ENCODE measurements around the gene MCM3AP.

- TF ChIP-seq, protein P1, sequence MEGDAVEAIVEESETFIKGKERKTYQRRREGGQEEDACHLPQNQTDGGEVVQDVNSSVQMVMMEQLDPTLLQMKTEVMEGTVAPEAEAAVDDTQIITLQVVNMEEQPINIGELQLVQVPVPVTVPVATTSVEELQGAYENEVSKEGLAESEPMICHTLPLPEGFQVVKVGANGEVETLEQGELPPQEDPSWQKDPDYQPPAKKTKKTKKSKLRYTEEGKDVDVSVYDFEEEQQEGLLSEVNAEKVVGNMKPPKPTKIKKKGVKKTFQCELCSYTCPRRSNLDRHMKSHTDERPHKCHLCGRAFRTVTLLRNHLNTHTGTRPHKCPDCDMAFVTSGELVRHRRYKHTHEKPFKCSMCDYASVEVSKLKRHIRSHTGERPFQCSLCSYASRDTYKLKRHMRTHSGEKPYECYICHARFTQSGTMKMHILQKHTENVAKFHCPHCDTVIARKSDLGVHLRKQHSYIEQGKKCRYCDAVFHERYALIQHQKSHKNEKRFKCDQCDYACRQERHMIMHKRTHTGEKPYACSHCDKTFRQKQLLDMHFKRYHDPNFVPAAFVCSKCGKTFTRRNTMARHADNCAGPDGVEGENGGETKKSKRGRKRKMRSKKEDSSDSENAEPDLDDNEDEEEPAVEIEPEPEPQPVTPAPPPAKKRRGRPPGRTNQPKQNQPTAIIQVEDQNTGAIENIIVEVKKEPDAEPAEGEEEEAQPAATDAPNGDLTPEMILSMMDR (IDR thresholded peaks at IDR 0.05), result no peak
- TF ChIP-seq EZH2 (IDR thresholded peaks at IDR 0.05) (no peak), EZH2phosphoT487 (IDR thresholded peaks at IDR 0.05) (no peak)
Observed at GRCh38 chr21:46196733-46197132, 88.7 kb downstream of the MCM3AP start.
